ENCODE measurements around the gene FCRL5. TPM values are rescaled to one million over a fixed set of nuclear protein-coding genes. Genes with fewer than 3 reads are reported as not detected.

FCRL5 gene
- total and polyA plus RNA-seq, 2 donors (not counting 3 experiments of a cell fraction or from before 2014, with no cell fraction given), result not detected

- Histone ChIP-seq H3K9ac (replicated peaks; ENCODE audit: extremely low read depth, insufficient read depth, low read length) (no peak overlapping the region), H3K9me3 (replicated peaks; ENCODE audit: control insufficient read depth, insufficient read depth, low read length) (no peaks in the 10 kb centered on the region), H3K9me1 (replicated peaks; ENCODE audit: control insufficient read depth, extremely low read depth, insufficient read depth, low read length) (no peaks in the 10 kb centered on the region), H3K4me3 (replicated peaks in 1 of 3; ENCODE audit: insufficient read depth in 1 of 3, low read depth in 1 of 3, low read length in 3 of 3) (no peak overlapping the region), H3K79me2 (ENCODE audit: control insufficient read depth, insufficient read depth, low read length) (no peaks in the 10 kb centered on the region), H3K27me3 (ENCODE audit: control insufficient read depth in 2 of 2, insufficient read depth in 2 of 2, low read length in 2 of 2) (no peaks in the 10 kb centered on the region), H3K36me3 (ENCODE audit: control insufficient read depth in 2 of 2, extremely low read depth in 1 of 2, insufficient read depth in 2 of 2, low read length in 2 of 2) (no peaks in the 10 kb centered on the region), H2AFZ (ENCODE audit: low read depth, low read length) (no peak overlapping the region), H3K4me2 (ENCODE audit: insufficient read depth, low read length) (no peak overlapping the region), H3K27ac (ENCODE audit: insufficient read depth, low read depth, low read length) (no peak overlapping the region), H4K20me1 (replicated peaks; ENCODE audit: control insufficient read depth, extremely low read depth, insufficient read depth, low read length) (no peaks in the 10 kb centered on the region), H3K4me1 (ENCODE audit: control insufficient read depth, extremely low read depth, insufficient read depth, low read length) (no peaks in the 10 kb centered on the region)
- FAIRE-seq (no peak), DNase-seq (ENCODE audit: low read depth, low spot score) (no peak)
- TF ChIP-seq GATA2 (IDR thresholded peaks at IDR 0.05; ENCODE audit: insufficient read depth, insufficient read length, low read depth, low read length) (no peak), POLR2AphosphoS5 (IDR thresholded peaks at IDR 0.05; ENCODE audit: insufficient read depth, low read depth, low read length) (no peak), EZH2 (IDR thresholded peaks at IDR 0.05; ENCODE audit: borderline replicate concordance, low read depth, low read length, severe bottlenecking) (no peak), CTCF (IDR thresholded peaks at IDR 0.05; ENCODE audit: extremely low read depth in 1 of 2, insufficient read depth in 1 of 2, low read depth in 1 of 2, low read length in 2 of 2) (no peak), MAX (IDR thresholded peaks at IDR 0.05; ENCODE audit: insufficient read depth, insufficient read length) (no peak), FOS (IDR thresholded peaks at IDR 0.05; ENCODE audit: borderline replicate concordance, insufficient read depth, low read length) (no peak), JUN (IDR thresholded peaks at IDR 0.05; ENCODE audit: borderline replicate concordance, insufficient read depth, insufficient read length, low read depth) (no peak), MYC (IDR thresholded peaks at IDR 0.05; ENCODE audit: low read depth, low read length) (no peak), POLR2A (IDR thresholded peaks at IDR 0.05; ENCODE audit: low read depth, low read length) (no peak)
- no TSS peak for BruUV-seq (replicated peaks)
- ChIA-PET CTCF (no interaction called here), POLR2A (no interaction called here)
- intact Hi-C loops (cut with micrococcal nuclease), result no loop called here
- dilution Hi-C loops (cut with MboI; ENCODE audit: extremely low pct_ligation_motif_present, low sequenced_read_pairs), result no loop called here
These were observed 9.6 kb downstream of the FCRL5 start for GRCh38 chr1:157542676-157543075.
